GM21825 (cell line): Measurements from ENCODE around the gene TPRKB.
"Not testable (repeated sequence)": the region's sequence is repeated elsewhere in the genome, so short reads cannot be mapped to it uniquely, and the experiment has no call there.

ENCODE experiments used
- ATAC-seq: cut with Tn5 transposase; IDR thresholded peaks from one replicate; pipeline ENCODE4 v1.9.1; 2021; ENCODE audit warnings: mild to moderate bottlenecking, moderate library complexity; ENCODE audit not compliant: unreplicated experiment

Gene TPRKB

DNA sequence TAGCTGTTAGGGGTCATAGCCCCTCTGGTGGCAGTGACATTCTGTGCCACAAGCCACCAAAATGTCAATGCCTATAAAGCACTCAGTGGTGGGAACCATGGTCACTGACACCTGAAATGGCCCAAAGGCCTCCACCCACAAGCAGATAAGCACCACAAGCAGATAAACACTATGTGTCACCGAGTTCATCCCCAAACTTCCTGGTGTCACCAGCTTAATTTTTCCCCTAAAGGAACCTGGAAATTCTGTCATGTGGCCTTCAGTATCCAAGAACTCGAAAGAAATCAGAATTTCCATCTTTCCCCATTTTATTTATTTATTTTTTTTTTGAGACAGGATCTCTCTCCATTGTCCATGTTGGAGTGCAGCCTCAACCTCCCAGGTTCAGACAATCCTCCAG is 3.6 kb upstream of the TPRKB start:
- no peak for ATAC-seq

DNA sequence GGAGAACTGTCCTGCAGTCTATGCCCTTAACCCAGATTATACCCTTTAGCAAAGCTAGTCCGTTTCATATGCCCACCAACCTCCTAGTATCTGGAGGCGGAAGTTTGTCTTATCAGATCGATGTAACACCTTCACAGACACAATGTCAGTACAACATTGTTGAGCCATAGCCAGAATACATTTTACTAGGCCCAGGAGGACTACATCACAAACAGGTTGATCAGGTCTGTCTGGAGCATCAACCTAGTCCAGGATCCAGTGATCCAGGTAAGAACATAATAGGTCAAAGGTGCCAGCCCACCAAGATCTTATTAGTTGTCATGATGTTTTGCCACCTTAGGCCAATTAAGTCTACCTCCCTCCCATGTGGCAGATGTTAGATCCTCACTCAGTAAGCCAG is 2.0 kb upstream of the TPRKB start:
- no peak for ATAC-seq

DNA sequence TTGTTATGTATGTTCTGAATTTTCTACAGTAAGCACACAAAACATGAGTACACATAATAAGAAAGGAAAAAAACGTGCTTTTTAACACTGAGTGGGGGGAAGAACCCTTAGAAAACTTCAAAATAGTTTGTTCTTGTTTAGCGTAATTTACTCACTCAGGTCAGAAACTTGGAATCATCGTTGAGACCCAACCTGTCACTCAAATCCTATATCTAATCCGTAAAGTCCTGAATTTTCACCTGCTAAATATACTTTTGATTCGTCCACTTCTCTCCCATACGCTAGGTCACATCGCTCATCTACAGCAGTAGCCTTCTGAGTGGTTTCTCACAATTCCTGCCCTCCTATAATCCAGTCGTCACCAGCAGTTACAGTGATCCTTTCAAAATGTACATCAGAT is 767 bp downstream of the TPRKB start:
- ATAC-seq, result no peak

DNA sequence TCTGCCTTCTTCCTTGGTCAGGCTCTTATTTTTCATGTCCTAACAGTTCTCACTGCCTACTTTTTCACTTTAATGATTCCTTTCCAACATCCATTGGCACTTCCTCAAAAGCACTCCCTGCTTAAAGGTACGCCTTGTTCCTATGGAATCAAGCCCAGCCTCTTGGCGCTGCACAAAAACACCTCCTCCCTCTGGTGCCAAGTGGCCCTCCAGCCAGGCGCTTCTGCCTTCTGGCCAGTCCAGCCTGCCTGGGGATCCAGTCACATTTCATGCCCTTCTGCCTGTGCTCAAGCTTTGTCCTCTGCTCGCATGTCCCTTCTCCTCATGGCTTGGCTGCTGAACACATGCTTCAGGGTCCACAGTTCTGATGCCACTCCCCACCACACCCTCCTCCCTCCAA is 6.3 kb downstream of the TPRKB start:
- no peak for ATAC-seq

DNA sequence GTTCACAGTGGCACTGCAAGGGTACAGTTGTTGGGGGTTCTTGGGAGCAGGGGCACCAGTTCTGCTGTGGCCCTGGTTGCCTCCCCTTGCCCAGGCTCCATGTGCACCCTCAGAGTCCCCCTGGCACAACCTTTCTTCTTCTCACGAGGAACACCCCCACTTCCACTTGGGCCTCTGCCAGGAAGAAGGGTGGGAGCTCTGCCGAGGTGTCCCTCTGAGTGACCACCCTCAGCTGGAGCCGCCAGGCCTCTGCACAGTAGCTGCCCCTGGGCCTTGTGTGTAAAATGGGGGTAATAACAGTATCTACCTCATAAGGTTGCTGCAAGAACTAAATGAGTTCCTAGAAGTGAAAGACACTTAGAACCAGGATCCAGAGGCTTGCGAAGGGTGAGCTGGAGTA is 8.4 kb downstream of the TPRKB start:
- ATAC-seq, result no peak

DNA sequence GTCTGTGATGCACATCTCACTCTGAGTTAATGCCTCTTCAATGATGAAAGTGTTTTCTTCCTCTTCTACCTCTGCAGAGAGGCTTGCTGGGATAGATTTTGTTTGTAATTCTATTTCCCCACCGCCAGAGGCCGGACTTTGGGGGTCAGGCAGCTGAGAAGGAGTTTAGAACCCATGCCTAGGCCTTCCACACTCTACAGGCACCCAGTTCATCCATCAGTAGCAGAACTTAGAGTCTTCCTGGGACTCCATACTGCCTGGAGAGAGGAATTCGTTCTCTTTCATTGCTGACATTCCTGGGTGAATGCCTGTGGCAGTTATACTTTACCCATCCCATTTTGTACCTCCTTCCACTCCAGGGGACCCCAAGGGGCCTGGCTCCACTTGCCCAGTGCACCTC is 9.1 kb downstream of the TPRKB start:
- no peak for ATAC-seq

DNA sequence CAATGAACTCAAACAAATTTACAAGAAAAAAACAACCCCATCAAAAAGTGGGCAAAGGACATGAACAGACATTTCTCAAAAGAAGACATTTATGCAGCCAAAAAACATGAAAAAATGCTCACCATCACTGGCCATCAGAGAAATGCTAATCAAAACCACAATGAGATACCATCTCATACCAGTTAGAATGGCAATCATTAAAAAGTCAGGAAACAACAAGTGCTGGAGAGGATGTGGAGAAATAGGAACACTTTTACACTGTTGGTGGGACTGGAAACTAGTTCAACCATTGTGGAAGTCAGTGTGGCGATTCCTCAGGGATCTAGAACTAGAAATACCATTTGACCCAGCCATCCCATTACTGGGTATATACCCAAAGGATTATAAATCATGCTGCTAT is 10.5 kb downstream of the TPRKB start:
- ATAC-seq, result not testable (repeated sequence)

DNA sequence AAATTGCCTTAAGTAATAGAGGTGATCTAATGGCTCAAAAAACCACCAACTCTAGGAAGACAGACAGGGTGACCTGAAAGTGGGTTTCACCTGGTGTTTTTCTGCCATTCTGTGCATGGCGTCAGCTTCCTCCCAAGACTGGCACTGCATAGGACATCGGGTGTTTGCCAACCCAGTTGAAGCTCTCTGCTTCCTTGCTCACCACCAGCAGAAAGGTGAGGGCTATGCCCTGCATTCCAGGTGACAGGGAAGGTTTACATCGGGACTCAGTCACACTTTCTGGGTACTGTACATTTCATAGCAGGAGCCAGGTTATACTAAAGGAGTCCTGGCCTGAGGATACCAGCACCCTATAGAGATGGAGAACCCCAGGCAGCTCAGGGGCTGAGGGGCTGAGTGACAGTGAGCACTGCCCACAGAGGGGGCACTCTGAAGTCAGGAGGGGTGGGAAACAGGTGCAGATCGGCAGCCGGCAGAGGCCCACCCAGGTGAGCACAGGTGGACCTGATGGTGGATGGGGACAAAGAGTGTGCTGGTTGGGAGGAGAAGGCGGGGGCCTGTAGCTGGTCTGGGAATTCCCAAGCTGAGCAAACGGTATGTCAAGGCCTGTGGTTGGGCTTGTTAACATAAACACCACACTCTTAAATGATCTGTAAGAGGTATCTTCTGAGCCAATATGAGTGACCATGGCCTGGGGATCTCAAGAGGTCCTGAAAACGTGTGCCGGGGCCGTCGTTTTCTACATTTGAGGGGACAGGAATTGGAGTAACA is 18.1 kb downstream of the TPRKB start:
- no peak for ATAC-seq

DNA sequence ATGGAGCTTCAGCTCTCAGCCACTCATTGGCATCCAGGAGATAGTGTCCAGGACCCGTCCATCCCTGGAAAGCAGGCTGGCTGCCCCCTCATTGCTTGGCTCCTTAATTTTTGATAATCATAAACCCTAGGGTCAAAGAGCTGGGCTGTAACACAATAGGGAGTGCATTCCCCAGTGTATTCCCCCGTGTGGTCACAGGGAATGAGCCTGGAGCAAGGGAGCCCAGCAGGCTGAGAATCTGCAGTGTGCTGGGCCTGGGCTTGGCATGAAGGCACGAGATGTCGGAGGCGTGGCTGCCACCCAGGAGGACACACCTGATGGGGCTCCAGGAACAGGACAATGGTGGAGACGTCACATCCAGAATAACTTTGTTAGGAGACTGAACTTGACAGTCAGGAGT is 18.7 kb downstream of the TPRKB start:
- no peak for ATAC-seq

DNA sequence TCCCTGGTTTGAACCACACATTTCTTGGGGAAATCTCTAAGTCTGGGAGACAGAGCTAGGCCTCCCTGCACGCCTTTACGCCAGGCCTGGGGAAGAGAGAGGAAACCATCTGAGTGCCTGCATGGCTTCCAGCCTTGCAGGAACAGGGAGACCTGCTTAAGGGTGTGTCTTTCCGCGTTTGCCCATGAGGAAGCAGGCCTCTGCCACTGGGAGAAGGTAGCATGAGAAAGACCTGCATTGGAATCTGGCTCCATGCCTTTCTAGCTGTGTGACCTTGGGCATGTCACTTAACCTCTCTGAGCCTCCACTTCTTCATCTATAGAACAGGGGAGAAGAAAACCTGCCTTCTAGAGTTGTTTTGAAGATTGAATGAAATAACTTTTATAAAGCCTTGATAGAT is 19.4 kb downstream of the TPRKB start:
- ATAC-seq, result not testable (repeated sequence)

DNA sequence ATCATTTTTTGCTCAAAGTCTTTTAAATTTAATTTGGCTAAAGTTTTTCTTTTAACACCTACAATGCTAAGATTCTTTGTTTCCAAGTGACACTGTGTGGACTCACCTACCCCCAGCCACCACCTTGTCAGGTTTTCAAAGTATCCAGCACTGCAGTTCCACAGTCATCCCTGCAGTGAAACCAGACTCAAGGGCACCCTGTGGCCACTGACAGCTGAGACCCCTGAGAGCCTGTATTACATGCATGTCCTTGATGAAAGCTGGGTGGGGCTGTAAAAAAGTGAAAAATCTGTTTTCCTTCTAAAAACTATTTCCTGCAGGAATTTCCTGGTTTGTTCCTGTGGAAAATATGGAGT is 19.9 kb downstream of the TPRKB start:
- ATAC-seq, result no peak

DNA sequence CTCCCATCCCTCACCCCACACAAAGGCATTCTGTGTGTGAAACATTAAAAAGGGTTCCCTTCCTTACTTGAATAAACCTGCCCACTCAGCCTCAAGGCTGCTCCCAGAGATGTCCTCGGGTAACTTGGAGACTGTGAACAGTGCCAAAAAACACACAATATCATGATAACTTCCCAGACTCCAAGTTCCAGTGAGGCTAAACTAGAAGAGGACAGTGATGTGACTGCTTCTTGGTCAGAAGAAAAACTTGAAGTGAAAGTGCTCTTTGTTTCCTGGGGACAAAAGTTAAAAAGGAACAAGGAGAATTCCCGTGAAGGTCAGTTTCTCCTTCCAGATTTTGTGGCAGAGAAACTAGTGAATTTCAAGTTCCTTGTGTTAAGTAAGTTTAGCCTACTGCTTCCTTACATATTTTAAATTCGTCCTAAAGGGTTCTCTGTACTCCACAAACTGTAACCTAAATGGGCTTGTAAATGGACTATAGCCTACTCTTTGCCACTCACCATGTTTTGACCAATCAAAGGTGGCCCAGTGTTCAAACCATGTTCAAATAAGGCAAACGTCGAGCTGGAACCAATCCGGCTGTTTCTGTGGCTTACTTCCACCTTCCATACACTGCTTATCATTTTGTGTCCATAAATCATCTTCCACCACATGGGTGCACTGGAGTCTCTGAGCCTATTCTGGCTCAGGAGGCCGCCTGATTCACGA is 20.4 kb downstream of the TPRKB start:
- no peak for ATAC-seq

DNA sequence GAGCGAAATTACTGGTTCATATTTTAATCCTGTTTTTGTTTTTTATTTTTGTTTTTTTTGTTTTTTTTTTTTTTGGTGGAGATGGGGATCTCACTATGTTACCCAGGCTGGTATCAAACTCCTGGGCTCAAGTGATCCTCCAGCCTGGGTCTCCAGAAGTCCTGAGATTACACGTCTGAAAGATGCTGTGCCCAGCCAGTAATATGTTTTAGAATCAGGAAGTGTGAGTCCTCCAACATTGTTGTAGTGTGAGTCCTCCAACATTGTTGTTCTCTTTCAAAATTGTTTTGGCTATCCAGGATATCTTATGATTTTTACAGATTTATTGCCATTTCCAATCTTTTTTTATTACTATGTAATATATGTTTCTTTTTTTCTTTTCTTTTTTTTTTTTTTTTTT is 23.1 kb downstream of the TPRKB start:
- ATAC-seq, result no peak

DNA sequence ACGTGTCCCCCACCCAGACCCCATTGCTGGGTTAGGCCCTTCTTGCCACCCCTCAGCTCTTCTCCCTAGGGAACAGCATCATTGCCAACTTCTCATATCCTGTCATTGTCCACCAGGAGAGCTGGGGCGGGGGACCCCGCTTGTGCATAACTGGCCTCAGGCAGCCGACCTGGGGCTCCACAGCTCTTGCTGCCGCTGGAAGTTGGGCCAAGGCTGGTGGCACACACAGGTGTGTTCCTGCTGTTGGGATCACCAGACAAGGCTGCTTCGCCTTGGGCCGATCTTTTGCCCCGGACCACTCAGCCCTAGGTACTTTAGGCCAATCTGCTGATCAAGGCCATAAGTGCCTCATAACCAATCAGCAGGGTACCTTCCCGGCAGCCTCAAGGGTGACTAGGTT is 28.6 kb downstream of the TPRKB start:
- no peak for ATAC-seq

DNA sequence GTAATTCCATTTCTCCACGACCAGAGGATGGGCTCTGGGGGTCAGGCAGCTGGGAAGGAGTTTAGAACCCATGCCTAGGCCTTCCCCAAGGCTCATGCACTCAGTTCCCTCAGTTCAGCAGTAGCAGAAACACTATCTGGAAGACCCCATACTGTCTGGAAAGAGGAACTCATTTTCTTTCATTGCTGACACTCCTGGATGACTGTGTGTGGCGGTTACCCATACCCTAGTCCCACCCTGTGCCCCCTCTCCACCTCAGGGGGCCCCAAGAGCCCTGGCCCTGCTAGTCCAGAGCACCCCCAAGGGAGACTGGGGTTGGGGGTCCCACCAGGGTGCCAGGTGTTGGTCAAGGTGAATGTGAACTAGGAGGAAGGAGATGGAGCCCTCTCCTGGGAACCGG is 29.5 kb downstream of the TPRKB start:
- ATAC-seq, result no peak

DNA sequence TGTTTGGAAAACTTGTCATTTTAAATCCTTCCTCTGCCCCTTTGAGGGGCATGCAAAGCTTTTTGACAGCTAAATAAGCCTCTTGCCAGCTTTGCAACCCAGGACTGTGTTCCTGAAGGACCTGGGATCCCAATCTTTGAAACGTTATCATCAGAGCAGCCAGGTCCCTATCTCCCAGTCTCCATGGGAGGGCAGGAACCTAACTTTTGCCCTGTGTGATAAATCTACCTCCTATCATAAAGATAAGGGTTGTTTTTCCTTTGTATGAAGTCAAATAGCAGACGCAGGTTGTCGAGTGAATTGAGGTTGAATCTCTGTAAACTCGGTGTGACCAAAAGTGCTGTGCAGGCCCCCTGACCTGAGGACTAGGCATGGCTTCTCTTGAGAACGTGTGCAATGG is 30.1 kb downstream of the TPRKB start:
- ATAC-seq, result no peak

DNA sequence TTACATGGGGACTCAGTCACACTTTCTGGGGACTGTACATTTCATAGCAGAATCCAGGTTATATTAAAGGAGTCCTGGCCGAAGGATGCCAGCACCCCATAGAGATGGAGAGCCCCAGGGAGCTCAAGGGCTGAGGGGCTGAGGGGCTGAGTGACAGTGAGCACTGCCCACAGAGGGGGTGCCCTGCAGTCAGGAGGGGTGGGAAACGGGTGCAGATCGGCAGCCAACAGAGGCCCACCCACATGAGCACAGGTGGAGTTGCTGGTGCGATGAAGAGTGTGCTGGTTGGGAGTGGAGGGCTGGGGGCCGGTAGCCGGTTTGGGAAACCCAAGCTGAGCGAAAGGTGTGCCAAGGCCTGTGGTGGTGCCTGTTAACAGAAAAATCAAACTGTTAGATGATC is 32.1 kb downstream of the TPRKB start:
- no peak for ATAC-seq

DNA sequence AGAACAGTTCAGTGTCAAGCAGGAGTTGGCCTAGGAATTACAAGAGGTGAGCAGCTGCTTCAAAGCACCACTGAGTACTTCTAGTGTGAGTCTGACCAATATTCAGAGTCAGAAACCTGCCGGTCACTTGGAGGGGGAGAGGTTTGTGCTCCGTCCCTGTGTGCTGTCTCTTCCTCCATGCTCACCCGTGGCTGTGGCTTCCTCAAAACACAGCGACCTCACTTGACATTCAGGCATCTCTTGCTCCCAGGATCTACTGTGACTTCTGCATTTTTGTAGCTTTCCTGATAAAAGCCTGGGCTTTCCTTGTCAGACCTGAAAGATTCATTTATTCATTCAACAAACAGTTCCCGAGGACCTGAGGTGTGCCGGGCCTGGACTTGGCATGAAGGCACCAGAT is 32.9 kb downstream of the TPRKB start:
- ATAC-seq, result no peak

DNA sequence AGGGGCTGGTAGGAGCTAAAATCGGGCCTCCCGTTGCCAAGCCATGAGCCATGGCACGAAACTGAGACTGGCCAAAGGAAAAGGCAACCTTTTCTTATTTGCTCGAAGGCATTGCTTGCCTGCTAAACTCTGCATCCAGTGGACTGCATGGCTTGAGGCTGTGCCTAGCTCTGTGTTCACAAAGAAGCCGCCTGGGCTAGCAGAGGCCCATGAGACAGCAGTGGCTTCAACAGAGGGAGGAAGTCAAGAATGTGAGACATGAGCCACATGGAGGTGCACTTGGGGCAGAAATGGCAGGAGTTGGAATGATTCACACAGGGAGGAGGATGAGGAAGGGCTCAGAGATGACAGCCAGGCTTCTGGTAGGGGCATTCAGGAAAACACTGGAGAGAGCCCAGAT is 33.5 kb downstream of the TPRKB start:
- ATAC-seq, result no peak

DNA sequence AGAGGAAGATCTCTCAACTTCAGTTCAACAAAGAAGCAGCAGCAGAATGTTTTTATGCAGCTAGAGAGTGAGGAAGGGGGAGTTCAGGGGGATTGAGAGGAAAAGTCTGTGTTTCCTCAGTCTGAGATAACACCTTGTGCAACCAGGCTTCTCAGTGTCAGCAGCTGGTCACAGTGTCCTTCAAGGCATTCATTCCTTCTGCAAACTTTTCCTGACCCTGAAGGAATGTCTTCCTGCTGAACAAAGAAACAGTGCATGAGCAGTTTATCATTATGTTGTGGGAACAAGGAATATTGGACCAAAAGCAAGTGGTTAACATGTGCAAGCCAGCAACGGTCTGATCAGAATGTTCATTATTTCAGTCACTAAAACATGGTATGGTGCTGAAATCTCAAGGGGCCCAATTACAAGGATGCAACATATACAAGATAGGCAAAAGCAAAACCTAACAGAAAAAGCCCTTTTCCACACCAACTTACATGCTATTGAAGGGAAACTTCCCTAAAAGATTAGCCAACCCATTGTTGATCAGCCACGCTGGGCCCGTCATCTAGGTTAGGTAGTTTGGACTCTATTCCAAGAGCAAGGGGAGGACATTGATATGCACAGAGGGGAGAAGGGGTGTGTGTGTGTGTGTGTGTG is 34.2 kb downstream of the TPRKB start:
- not testable (repeated sequence) for ATAC-seq

DNA sequence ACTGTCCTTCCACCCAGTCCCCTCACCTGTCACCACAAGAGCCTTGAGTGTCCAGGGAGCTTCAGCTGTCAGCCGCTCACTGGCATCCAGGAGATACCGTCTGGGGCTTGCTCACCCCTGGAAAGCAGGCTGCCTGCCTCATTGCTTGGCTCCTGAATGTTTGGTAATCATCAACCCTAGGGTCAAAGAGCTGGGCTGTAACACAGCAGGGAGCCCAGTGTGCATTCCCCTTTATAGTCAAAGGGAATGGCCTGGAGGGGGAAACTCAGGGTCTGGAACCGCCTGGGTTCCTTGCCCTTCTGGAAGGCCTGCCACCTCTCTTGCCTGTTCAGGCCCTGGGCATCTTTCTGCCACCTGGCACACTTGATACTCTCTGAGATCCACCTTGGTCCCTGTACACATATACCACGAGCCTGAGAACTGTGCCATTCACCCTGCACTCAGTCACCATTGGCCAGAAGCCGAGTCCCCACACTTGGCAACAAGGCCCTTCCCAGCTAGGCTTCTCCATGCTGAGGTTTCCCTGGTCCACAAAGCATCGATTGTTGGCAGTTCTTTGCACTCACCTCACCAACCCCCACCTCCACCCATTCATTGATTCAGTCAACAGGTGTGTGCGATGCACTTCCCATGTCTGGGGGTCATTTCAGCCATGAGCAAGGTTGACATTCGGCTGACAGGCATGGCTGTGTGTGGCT is 35.0 kb downstream of the TPRKB start:
- no peak for ATAC-seq

DNA sequence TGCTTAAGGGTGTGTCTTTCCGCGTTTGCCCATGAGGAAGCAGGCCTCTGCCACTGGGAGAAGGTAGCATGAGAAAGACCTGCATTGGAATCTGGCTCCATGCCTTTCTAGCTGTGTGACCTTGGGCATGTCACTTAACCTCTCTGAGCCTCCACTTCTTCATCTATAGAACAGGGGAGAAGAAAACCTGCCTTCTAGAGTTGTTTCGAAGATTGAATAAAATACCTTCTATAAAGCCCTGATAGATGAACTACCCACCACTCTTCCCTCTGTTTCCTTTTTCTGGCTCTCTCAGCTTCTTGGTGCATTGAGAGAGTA is 35.7 kb downstream of the TPRKB start:
- ATAC-seq, result not testable (repeated sequence)
